Measurements from ENCODE around the gene DNAAF8.

DNAAF8 gene

GRCh38 chr16:4785758-4786433 lies 51.6 kb downstream of the DNAAF8 start:
- DNase-seq = no peak

DNA sequence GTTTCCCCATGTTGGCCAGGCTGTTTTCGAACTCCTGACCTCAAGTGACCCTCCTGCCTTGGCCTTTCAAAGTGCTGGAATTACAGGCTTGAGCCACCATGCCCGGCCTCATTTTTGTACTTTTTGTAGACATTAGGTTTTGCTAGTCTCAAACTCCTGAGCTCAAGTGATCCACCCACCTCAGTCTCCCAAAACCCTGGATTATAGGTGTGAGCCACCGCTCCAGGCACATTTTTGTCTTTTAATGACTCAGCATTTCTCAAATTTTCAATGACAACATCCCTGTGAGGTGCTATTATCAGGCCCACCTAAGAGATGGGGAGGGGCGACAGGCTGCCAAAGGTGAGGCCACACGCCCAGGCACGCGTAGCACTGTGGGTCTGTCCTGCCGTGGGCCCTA lies 52.7 kb downstream of the DNAAF8 start:
- no peak for DNase-seq

- no peak for DNase-seq
Measured at GRCh38 chr16:4787627-4788482, 53.5 kb downstream of the DNAAF8 start, which contains the start of gene SEPTIN12. SEPTIN12 (minus strand) TSS chr16:4788345; CDS start chr16:4787645, 700 bp downstream.

DNA sequence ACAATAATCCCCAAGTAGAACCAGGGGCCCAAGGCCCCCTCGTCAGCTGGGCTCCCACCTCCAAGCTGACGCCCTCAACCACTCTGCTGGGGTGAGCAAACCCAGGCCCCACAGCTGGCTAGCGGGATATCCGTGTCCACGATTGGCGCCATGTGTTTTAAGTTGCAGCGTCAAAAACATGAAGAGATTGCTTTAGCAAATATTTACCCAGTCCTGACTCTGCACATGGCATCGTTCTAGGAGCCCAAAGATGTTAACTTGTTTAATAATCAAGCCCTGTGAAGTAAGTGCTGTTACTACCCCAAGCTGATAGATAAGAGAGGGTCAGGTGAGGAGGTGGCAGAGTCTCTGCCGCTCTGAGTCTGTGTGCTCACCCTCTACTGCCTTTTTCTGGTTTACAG lies 54.2 kb downstream of the DNAAF8 start:
- DNase-seq = no peak

DNA sequence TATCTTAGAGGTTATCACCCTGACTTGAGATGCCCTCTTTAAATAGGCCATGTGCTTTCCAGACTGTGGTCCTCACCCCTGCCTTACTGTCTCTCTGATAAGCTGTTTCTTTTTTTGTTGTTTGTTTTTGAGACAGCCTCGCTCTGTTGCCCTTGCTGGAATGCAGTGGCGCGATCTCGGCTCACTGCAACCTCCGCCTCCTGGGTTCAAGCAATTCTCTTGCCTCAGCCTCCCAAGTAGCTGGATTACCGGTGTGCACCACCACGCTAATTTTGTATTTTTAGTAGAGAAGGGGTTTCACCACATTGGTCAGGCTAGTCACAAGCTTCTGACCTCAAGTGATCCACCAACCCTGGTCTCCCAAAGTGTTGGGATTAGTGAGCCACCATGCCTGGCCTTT lies 54.6 kb downstream of the DNAAF8 start:
- no peak for DNase-seq

- no peak for DNase-seq
Measured at GRCh38 chr16:4790261-4790660, 55.9 kb downstream of the DNAAF8 start.

GRCh38 chr16:4790871-4791270 lies 56.5 kb downstream of the DNAAF8 start:
- DNase-seq = no peak

DNA sequence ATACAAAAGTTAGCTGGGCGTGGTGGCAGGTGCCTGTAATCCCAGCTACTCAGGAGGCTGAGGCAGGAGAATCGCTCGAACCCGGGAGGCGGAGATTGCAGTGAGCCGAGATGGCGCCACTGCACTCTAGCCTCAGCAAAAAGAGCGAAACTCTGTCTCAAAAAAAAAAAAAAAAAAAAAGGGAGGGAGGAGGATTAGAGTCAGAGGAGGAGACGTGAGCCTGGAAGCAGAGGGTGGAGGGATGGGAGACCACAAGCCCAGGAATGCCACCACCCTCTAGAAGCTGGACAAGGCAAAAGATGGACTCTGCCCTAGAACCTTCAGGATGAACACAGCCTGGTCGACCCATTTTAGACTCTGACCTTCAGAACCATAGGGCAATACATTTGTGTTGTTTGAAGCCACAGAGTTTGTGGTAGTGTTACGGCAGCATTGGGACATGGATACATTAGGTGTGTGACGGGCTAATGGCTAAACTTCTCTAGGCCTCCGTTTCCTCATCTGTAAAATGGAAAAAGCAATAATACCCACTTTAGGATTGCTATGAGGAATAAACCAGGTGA lies 58.7 kb downstream of the DNAAF8 start:
- no peak for DNase-seq

DNA sequence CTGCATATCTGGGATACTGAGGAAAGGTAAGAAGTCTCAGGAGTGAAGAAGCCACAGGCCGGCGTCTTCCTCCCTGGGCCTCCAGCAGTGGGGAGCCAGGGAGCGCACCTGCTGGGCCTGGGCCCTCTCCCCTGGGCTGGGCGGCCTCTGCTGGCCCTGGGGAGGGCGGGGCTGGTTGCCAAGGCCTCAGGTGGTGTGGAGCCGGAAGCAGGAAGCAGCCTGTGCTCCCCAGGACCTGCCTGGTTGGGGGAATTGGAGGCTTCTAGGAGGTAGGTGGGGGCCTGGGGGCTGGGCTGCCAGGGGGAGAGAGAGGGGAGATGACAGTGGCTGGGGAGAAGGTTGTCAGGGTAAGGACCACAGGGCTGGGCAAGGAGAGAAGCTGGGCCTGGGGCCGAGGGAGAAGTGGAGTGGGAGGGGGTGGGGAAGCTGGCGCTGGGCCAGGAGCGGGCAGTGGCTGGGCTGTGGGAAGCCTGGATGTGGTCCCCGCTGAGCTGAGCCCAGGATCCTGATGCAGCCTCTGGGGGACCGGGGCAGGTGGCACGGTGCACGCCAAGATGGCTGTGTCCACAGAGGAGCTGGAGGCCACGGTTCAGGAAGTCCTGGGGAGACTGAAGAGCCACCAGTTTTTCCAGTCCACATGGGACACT lies 61.0 kb downstream of the DNAAF8 start, which contains the start of gene SMIM22:
SMIM22 (plus strand) TSS at position 189 of the 647 bp plus-strand sequence; CDS start at position 555, 366 bp downstream.
- DNase-seq = no peak

DNA sequence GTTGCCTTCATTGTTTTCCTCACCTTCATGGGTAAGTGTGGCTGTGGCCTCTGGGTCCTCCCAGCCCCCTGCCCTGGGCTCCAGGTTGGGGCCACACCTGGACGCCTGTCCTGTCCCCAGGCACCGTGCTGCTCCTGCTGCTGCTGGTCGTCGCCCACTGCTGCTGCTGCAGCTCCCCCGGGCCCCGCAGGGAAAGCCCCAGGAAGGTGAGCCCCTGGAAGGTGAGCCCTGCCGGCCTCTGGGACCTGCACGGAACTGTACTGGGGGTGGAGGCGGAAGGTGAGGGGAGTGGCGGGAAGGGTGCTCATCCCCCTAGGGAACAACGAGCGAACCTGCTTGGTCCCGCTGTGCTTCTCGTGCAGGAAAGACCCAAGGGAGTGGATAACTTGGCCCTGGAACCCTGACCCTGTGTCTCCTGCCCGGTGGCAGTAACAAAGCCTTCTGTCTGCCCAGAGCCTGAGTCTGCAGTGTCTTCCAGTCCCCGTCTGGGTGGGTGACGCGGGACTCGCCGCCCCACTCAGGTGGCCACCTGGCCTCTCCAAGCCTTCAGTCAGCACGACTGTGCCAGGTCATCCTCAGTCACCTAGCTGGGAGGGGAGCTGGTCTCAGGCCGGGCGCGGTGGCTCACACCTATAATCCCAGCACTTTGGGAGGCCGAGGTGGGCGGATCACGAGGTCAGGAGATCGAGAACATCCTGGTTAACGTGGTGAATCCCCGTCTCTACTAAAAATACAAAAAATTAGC lies 61.7 kb downstream of the DNAAF8 start:
- no peak for DNase-seq

DNA sequence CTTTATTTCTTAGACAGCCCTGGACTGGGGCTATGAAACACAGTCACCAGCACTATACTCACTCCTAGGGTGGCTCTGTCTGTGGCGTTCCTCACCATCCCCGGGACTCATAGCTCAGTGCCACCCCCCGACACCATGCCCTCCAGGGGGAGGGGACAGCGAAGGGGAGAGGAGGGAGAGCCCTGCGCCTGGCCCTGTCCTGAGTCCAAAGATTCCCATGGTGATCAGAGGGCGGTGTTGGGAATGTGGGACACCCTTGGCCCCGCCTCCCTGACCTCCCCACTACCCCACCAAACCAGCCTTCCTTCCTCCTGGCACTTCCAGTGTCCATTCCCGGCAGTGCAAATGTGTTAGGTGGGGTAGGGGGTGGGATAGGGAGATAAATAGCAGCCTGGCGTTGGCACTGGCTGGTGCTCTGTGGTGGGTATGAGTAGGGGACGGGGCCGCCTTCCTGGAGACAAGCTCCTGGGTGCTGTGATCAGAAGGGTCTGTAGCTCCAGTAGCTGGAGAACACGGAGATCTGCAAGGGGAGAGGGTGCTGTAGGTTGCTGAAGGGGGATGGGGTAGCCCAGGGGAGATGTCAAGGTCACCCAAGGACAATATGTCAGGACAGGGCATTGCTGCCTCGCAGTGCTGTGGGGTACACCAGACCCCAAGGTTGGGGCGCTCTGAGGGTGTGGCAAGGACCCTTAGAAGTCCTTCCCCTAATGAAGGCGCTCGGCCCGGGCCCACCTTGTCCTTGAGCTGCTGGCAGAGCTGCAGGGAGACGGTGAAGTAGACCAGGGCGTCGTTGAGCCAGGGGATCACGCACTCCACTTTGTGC lies 62.9 kb downstream of the DNAAF8 start:
- DNase-seq = no peak

GRCh38 chr16:4797805-4798252 lies 63.5 kb downstream of the DNAAF8 start:
- no peak for DNase-seq

DNA sequence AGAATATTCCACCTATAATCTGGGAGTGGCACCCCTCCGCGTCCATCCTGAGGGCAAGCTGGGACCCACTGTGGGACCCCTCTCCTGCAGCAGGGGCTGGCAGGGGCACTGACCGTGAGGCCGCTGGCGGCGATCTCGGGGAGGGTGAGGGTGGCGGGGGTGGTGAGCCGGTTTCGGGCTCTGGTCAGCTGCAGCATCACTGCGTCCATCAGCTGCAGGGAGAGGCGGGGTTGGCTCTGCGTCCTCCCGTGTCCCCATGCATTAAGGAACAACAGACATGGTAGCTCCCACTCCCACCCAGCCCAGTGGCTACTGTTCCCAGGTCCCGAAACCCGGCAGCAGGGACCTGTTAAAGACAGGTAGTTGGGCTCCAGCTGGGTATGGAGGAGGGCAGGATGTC lies 64.1 kb downstream of the DNAAF8 start:
- DNase-seq = no peak
